SK-N-SH (cell line): Measurements from ENCODE around the gene MX1. TPM values are rescaled to one million over a fixed set of nuclear protein-coding genes. Genes with fewer than 3 reads are reported as not detected.

Experiments used
- CTCF ChIA-PET: fragments of 300-600, 350-600 bp; formaldehyde crosslinking; extraction: SDS; loops from one replicate; lab custom pipeline; 2021; lab: Yijun Ruan, JAX
- POLR2A ChIA-PET: fragments of 350-600 bp; sonication (Branson Sonifier 250); formaldehyde crosslinking; extraction: SDS; loops from one replicate; lab custom pipeline; 2020; ENCODE audit warnings: antibody characterized with exemption, inconsistent platforms; lab: Yijun Ruan, JAX
- DNase-seq: peaks from one replicate; pipeline ENCODE4 v3.0.0; 2012
- H2AFZ ChIP-seq: fragments of 200-600 bp; sonication (generic); 2 replicates; pipeline ENCODE4 v1.8.1; 2016; ENCODE audit warnings: antibody characterized with exemption, mild to moderate bottlenecking, low read depth
- H3F3A ChIP-seq: fragments of 200-600 bp; sonication (generic); replicated peaks from 2 replicates; pipeline ENCODE3; 2016; ENCODE audit warnings: antibody characterized with exemption, mild to moderate bottlenecking; ENCODE audit not compliant: insufficient read depth
- H3K27ac ChIP-seq, 2 experiments: fragments of 200-500 bp in 1 of 2; fragments of 200-600 bp in 1 of 2; sonication (Bioruptor generic) in 1 of 2; sonication (generic), shearing (Covaris generic) in 1 of 2; 2 replicates each; pipeline versions ENCODE4 v1.5.1 to v1.6.1; 2014 to 2016; ENCODE audit warnings: low read depth in 2 of 2, inconsistent platforms in 1 of 2, low read length in 1 of 2, mild to moderate bottlenecking in 1 of 2, mixed read lengths in 1 of 2
- H3K27me3 ChIP-seq: fragments of 200-600 bp; sonication (generic), shearing (Covaris generic); 2 replicates; pipeline ENCODE4 v1.6.1; 2016; ENCODE audit warnings: mixed run types; ENCODE audit not compliant: insufficient read depth
- H3K36me3 ChIP-seq, 2 experiments: fragments of 200-500 bp in 1 of 2; fragments of 200-600 bp in 1 of 2; sonication (Bioruptor generic) in 1 of 2; sonication (generic) in 1 of 2; replicated peaks in 1 of 2; 2 replicates each; pipeline versions ENCODE3 to v1.5.1; 2014 to 2016; ENCODE audit warnings: low read length in 1 of 2, mild to moderate bottlenecking in 1 of 2; ENCODE audit not compliant: insufficient read depth in 2 of 2, control insufficient read depth in 1 of 2
- H3K4me1 ChIP-seq, 2 experiments: fragments of 200-500 bp in 1 of 2; fragments of 200-600 bp in 1 of 2; sonication (Bioruptor generic) in 1 of 2; sonication (generic), shearing (Covaris generic) in 1 of 2; 2 replicates each; pipeline versions ENCODE4 v1.5.1 to v1.6.1; 2014 to 2016; ENCODE audit warnings: low read depth in 1 of 2, low read length in 1 of 2, mixed run types in 1 of 2; ENCODE audit not compliant: insufficient read depth in 2 of 2, control insufficient read depth in 1 of 2
- H3K4me2 ChIP-seq: fragments of 200-600 bp; sonication (generic), shearing (Covaris generic); 2 replicates; pipeline ENCODE4 v1.6.1; 2017; ENCODE audit warnings: mixed run types
- H3K4me3 ChIP-seq, 2 experiments: fragments of 200-500 bp in 1 of 2; fragments of 200-600 bp in 1 of 2; sonication (Bioruptor generic) in 1 of 2; sonication (generic), shearing (Covaris generic) in 1 of 2; 2 replicates each; pipeline versions ENCODE4 v1.5.1 to v1.8.1; 2014 to 2016; ENCODE audit warnings: low read depth in 2 of 2, inconsistent platforms in 1 of 2, low read length in 1 of 2, mild to moderate bottlenecking in 1 of 2, mixed read lengths in 1 of 2, moderate library complexity in 1 of 2
- H3K79me2 ChIP-seq: fragments of 200-600 bp; sonication (generic); 2 replicates; pipeline ENCODE4 v1.8.1; 2017; ENCODE audit warnings: mild to moderate bottlenecking; ENCODE audit not compliant: insufficient read depth
- H3K9ac ChIP-seq: fragments of 200-600 bp; sonication (generic); 2 replicates; pipeline ENCODE4 v1.6.1; 2017; ENCODE audit warnings: mixed run types
- H3K9me2 ChIP-seq: fragments of 200-600 bp; sonication (generic); 2 replicates; pipeline ENCODE4 v1.6.1; 2017; ENCODE audit warnings: mixed run types
- H3K9me3 ChIP-seq: fragments of 200-600 bp; sonication (generic); 2 replicates; pipeline ENCODE4 v1.6.1; 2017; ENCODE audit warnings: mixed run types, mild to moderate bottlenecking, moderate library complexity
- H4K20me1 ChIP-seq: fragments of 200-600 bp; sonication (generic); 2 replicates; pipeline ENCODE4 v1.6.1; 2017; ENCODE audit warnings: mild to moderate bottlenecking, mixed run types; ENCODE audit not compliant: insufficient read depth
- CHD2 ChIP-seq: fragments of 150-350 bp; IDR thresholded peaks from 2 replicates; pipeline ENCODE4 v1.6.1; 2018; ENCODE audit warnings: low read length; ENCODE audit not compliant: partially characterized antibody
- EP300 ChIP-seq, 2 experiments: IDR thresholded peaks; 2 replicates each; pipeline versions ENCODE4 v1.4.0 to v1.6.1; 2012; ENCODE audit warnings: borderline replicate concordance in 1 of 2, low read depth in 1 of 2, low read length in 1 of 2
- EZH2phosphoT487 ChIP-seq: fragments of 200-600 bp; sonication (generic); IDR thresholded peaks from 2 replicates; pipeline ENCODE4 v1.6.1; 2017; ENCODE audit warnings: low read depth, mixed run types, mild to moderate bottlenecking, antibody characterized with exemption, moderate library complexity, borderline replicate concordance
- FOSL2 ChIP-seq: IDR thresholded peaks from 2 replicates; pipeline ENCODE4 v1.4.0; 2012; ENCODE audit warnings: low read depth, mild to moderate bottlenecking, moderate library complexity, borderline replicate concordance
- FOXM1 ChIP-seq: IDR thresholded peaks from 2 replicates; pipeline ENCODE4 v1.4.0; 2012; ENCODE audit warnings: low read depth, mild to moderate bottlenecking
- IRF3 ChIP-seq: fragments of 150-350 bp; IDR thresholded peaks from 2 replicates; pipeline ENCODE4 v1.6.1; 2016; ENCODE audit warnings: mild to moderate bottlenecking, low read depth, low read length
- NFIC ChIP-seq: IDR thresholded peaks from 2 replicates; pipeline ENCODE4 v1.4.0; 2012; ENCODE audit warnings: borderline replicate concordance
- NRF1 ChIP-seq: IDR thresholded peaks from 2 replicates; pipeline ENCODE4 v1.6.1; 2012; ENCODE audit warnings: low read depth, mild to moderate bottlenecking, low read length
- RAD21 ChIP-seq: IDR thresholded peaks from 2 replicates; pipeline ENCODE4 v1.6.1; 2012; ENCODE audit warnings: mild to moderate bottlenecking, low read length
- RCOR1 ChIP-seq: fragments of 150-350 bp; IDR thresholded peaks from 2 replicates; pipeline ENCODE4 v1.6.1; 2017; ENCODE audit warnings: antibody characterized with exemption, low read length
- SMC3 ChIP-seq: IDR thresholded peaks from 2 replicates; pipeline ENCODE4 v1.6.1; 2012; ENCODE audit warnings: low read depth, low read length, improper control_type of control experiment
- TEAD4 ChIP-seq: IDR thresholded peaks from 2 replicates; pipeline ENCODE4 v1.4.0; 2012; ENCODE audit warnings: mild to moderate bottlenecking, borderline replicate concordance; ENCODE audit not compliant: insufficient read depth
- YY1 ChIP-seq: IDR thresholded peaks from 2 replicates; pipeline ENCODE4 v1.4.0; 2012; ENCODE audit warnings: low read depth, mild to moderate bottlenecking
- WGBS: methylation state at CpG from one replicate; pipeline ENCODE4 v1.1.6; 2017; ENCODE audit warnings: low lambda C conversion rate; 5-methylcytosine and 5-hydroxymethylcytosine counted together
- polyA plus RNA-seq, 3 experiments: library from polyadenylated mRNA; depleted of rRNA; stranded (reverse); fragments of >200 nt; gene quantifications; 2 replicates each; pipeline ENCODE4 v1.2.3, GENCODE V29; 2012
- TF ChIP-seq, protein P1 (sequence below): IDR thresholded peaks from 2 replicates; pipeline ENCODE4; 2012
- TF ChIP-seq, protein P2 (sequence below): IDR thresholded peaks from 2 replicates; pipeline ENCODE4 v1.4.0; 2012; ENCODE audit warnings: low read depth, borderline replicate concordance

MX1 gene, protein sequence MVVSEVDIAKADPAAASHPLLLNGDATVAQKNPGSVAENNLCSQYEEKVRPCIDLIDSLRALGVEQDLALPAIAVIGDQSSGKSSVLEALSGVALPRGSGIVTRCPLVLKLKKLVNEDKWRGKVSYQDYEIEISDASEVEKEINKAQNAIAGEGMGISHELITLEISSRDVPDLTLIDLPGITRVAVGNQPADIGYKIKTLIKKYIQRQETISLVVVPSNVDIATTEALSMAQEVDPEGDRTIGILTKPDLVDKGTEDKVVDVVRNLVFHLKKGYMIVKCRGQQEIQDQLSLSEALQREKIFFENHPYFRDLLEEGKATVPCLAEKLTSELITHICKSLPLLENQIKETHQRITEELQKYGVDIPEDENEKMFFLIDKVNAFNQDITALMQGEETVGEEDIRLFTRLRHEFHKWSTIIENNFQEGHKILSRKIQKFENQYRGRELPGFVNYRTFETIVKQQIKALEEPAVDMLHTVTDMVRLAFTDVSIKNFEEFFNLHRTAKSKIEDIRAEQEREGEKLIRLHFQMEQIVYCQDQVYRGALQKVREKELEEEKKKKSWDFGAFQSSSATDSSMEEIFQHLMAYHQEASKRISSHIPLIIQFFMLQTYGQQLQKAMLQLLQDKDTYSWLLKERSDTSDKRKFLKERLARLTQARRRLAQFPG
- polyA plus RNA-seq (2012; rRNA removed) = 1.6 and 1.9 TPM in 2 replicates
- polyA plus RNA-seq (2012; cell fraction: cytosol; rRNA removed) = 1.1 TPM in 2 replicates
- 6.9 and 7.6 TPM in 2 replicates for polyA plus RNA-seq (2012; cell fraction: nucleus; rRNA removed)

DNA sequence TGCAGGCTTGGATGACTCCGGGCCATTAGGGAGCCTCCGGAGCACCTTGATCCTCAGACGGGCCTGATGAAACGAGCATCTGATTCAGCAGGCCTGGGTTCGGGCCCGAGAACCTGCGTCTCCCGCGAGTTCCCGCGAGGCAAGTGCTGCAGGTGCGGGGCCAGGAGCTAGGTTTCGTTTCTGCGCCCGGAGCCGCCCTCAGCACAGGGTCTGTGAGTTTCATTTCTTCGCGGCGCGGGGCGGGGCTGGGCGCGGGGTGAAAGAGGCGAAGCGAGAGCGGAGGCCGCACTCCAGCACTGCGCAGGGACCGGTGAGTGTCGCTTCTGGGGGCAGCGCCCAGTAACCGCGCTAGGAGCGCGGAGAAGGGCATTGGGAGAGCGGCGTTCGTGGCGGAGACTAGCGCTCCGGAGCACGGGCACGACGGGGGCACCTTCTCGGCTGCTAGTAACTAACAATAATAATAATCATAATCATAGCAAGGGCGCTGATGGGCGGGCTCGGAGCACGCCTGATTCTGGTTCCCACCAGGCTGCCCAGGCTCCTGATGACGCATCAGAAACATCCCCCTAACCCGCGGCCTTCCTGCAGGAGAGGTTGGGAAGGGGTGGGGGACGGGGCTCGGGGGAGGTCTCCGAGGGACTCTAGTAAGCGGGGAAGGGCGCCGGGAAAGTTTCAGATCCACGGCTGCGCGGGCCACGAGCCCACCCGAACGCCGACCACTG lies at the start of gene MX1:
MX1 (plus strand) TSS at position 286 of the 722 bp plus-strand sequence. CDS start 5,832 bp downstream, outside the sequence.
- ChIA-PET POLR2A (no interaction called here), CTCF (no interaction called here)
- H3K27ac ChIP-seq = no peak within 1 kb of the TSS
- H3K27me3 ChIP-seq = 0 out of 2 replicates have a peak, but pooled peaks cover 12% of the 10 kb centered on the region
- H3F3A ChIP-seq = no peaks in the 10 kb centered on the region
- H3K36me3 ChIP-seq = no peaks in the 10 kb centered on the region
- H4K20me1 ChIP-seq = no peaks in the 10 kb centered on the region
- no peak within 1 kb of the TSS for H3K9ac ChIP-seq
- H2AFZ ChIP-seq = peak within 1 kb of the TSS; percentile 68
- WGBS = 21% methylated on average over 43 of the region's 65 CpGs
- peak; percentile 41 for DNase-seq
- H3K79me2 ChIP-seq = no peaks in the 10 kb centered on the region
- TF ChIP-seq FOXM1 (no peak), CHD2 (no peak), EP300 (IDR thresholded peaks at IDR 0.05; ENCODE audit: borderline replicate concordance in 1 of 2, low read depth in 1 of 2, low read length in 1 of 2) (no peak), NFIC (no peak)
- TF ChIP-seq, protein P1, sequence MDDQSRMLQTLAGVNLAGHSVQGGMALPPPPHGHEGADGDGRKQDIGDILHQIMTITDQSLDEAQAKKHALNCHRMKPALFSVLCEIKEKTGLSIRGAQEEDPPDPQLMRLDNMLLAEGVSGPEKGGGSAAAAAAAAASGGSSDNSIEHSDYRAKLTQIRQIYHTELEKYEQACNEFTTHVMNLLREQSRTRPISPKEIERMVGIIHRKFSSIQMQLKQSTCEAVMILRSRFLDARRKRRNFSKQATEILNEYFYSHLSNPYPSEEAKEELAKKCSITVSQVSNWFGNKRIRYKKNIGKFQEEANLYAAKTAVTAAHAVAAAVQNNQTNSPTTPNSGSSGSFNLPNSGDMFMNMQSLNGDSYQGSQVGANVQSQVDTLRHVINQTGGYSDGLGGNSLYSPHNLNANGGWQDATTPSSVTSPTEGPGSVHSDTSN = no peak
- no peaks in the 10 kb centered on the region for H3K4me1 ChIP-seq
- peak within 1 kb of the TSS; percentile 79 for H3K4me2 ChIP-seq
- H3K9me2 ChIP-seq = no peaks in the 10 kb centered on the region
- peak within 1 kb of the TSS; percentile 41 to 46 for H3K4me3 ChIP-seq
- H3K9me3 ChIP-seq = no peaks in the 10 kb centered on the region

DNA sequence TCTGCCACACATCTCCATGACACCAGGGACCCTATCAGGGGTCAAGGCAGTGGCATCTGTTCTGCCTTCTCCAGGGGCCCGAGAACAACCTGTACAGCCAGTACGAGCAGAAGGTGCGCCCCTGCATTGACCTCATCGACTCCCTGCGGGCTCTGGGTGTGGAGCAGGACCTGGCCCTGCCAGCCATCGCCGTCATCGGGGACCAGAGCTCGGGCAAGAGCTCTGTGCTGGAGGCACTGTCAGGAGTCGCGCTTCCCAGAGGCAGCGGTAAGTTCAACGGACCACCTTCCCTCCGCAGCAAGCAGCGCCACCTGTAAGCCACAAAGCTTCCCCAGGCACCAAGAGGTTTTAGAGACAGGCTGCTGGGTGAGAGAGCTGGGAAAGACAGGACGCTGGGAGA lies 48.3 kb upstream of the MX1 start:
- no peak for DNase-seq
- CTCF ChIA-PET = no interaction called here
- Histone ChIP-seq H3F3A (no peaks in the 10 kb centered on the region), H3K9ac (no peak overlapping the region), H3K4me1 (no peaks in the 10 kb centered on the region), H3K4me3 (no peak overlapping the region), H3K27me3 (no peaks in the 10 kb centered on the region), H3K9me2 (no peaks in the 10 kb centered on the region), H3K9me3 (no peaks in the 10 kb centered on the region), H3K79me2 (no peaks in the 10 kb centered on the region), H2AFZ (no peak overlapping the region), H4K20me1 (no peaks in the 10 kb centered on the region), H3K4me2 (no peak overlapping the region), H3K36me3 (no peaks in the 10 kb centered on the region), H3K27ac (no peak overlapping the region)
- TF ChIP-seq CHD2 (no peak), FOSL2 (no peak), NRF1 (no peak), EZH2phosphoT487 (no peak), TEAD4 (no peak), SMC3 (no peak), YY1 (no peak), IRF3 (no peak), RCOR1 (no peak), RAD21 (no peak)
- TF ChIP-seq, protein P2, sequence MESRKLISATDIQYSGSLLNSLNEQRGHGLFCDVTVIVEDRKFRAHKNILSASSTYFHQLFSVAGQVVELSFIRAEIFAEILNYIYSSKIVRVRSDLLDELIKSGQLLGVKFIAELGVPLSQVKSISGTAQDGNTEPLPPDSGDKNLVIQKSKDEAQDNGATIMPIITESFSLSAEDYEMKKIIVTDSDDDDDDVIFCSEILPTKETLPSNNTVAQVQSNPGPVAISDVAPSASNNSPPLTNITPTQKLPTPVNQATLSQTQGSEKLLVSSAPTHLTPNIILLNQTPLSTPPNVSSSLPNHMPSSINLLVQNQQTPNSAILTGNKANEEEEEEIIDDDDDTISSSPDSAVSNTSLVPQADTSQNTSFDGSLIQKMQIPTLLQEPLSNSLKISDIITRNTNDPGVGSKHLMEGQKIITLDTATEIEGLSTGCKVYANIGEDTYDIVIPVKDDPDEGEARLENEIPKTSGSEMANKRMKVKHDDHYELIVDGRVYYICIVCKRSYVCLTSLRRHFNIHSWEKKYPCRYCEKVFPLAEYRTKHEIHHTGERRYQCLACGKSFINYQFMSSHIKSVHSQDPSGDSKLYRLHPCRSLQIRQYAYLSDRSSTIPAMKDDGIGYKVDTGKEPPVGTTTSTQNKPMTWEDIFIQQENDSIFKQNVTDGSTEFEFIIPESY = no peak
- POLR2A ChIA-PET = no interaction called here
- 59% methylated on average over 15 of the region's 16 CpGs for WGBS
